Spleen (tissue), 11 donors: ENCODE measurements around the gene HRC. TPM values are rescaled to one million over a fixed set of nuclear protein-coding genes. Genes with fewer than 3 reads are reported as not detected.
A peak's percentile ranks its signal among the peaks of the same experiment; 100 is the strongest.
"Not testable (repeated sequence)": the region's sequence is repeated elsewhere in the genome, so short reads cannot be mapped to it uniquely, and the experiment has no call there.

Source experiments
- DNase-seq: peaks from one replicate; pipeline ENCODE4 v3.0.0-alpha.2; 2020
- H3K27ac ChIP-seq, 8 donors: fragments of 200-600 bp; sonication (generic) in 7 of 8; 1 replicate in 4 of 8; 2 replicates in 4 of 8; pipeline versions ENCODE4 v1.5.0 to v1.8.0; 2016 to 2021; ENCODE audit warnings: inconsistent platforms in 4 of 8, mild to moderate bottlenecking in 4 of 8, moderate library complexity in 1 of 8
- H3K27me3 ChIP-seq, 7 donors: fragments of 200-600 bp; sonication (generic) in 6 of 7; replicated peaks in 1 of 7; 1 replicate in 4 of 7; 2 replicates in 3 of 7; pipeline versions ENCODE4 v1.5.0 to v1.8.0; 2016 to 2021; ENCODE audit warnings: inconsistent platforms in 3 of 7, mild to moderate bottlenecking in 1 of 7
- H3K36me3 ChIP-seq, 6 donors: fragments of 200-600 bp; sonication (generic) in 5 of 6; 1 replicate in 4 of 6; 2 replicates in 2 of 6; pipeline versions ENCODE4 v1.5.0 to v1.8.0; 2016 to 2021; ENCODE audit warnings: inconsistent platforms in 2 of 6
- H3K4me1 ChIP-seq, 6 donors: fragments of 200-600 bp; sonication (generic) in 5 of 6; 1 replicate in 3 of 6; 2 replicates in 3 of 6; pipeline versions ENCODE4 v1.5.0 to v1.8.0; 2016 to 2021; ENCODE audit warnings: inconsistent platforms in 3 of 6
- H3K4me3 ChIP-seq, 8 donors: fragments of 200-600 bp; sonication (generic) in 7 of 8; 1 replicate in 4 of 8; 2 replicates in 4 of 8; pipeline versions ENCODE4 v1.5.0 to v1.8.0; 2016 to 2021; ENCODE audit warnings: inconsistent platforms in 4 of 8, mild to moderate bottlenecking in 4 of 8, moderate library complexity in 2 of 8
- H3K9me3 ChIP-seq, 8 donors: fragments of 200-600 bp; sonication (generic) in 7 of 8; 1 replicate in 4 of 8; 2 replicates in 4 of 8; pipeline versions ENCODE4 v1.5.0 to v1.8.0; 2016 to 2021; ENCODE audit warnings: inconsistent platforms in 4 of 8
- POLR2A ChIP-seq, 3 donors: fragments of 450-650 bp; IDR thresholded peaks; one replicate each; pipeline ENCODE4 v1.5.1; 2017; ENCODE audit warnings: antibody characterized with exemption in 3 of 3, mild to moderate bottlenecking in 1 of 3
- POLR2AphosphoS5 ChIP-seq, 3 donors: sonication (generic); formaldehyde crosslinking; IDR thresholded peaks; one replicate each; pipeline ENCODE4 v1.5.1; 2017; ENCODE audit warnings: antibody characterized with exemption in 3 of 3
- WGBS, 5 donors: extraction: QIAGEN DNeasy Blood & Tissue Kit in 3 of 5; methylation state at CpG; one replicate each; pipeline versions ENCODE4 v1.1.5 to v1.1.7; 2013 to 2018; 5-methylcytosine and 5-hydroxymethylcytosine counted together
- intact Hi-C: fragments of 100-400 bp; cut with DNase I; formaldehyde crosslinking; loops from one replicate; pipeline ENCODE4 v1.15.0; 2023; ENCODE audit warnings: low total_unique reads
- polyA plus RNA-seq, 3 donors: library from polyadenylated mRNA; stranded (reverse); fragments of 200-250 nt; gene quantifications; one replicate each; pipeline ENCODE4 v1.2.1, GENCODE V29; 2013
- total RNA-seq, 7 donors: library from RNA; depleted of rRNA in 3 of 7; stranded (reverse); fragments of >200 nt in 3 of 7; fragmentation: NEBNext Ultra II Directional in 4 of 7; extraction: Animal tissue kit (Norgen Biotek cat#: 25700) in 4 of 7; gene quantifications; one replicate each; pipeline versions ENCODE4 v1.1.0 to v1.2.1, GENCODE V29; 2016 to 2021
- TF ChIP-seq, protein P1 (sequence below), 11 experiments: fragments of 200-600 bp in 7 of 11; fragments of 450-650 bp in 4 of 11; sonication (generic) in 4 of 11; IDR thresholded peaks in 8 of 11; conservative IDR thresholded peaks in 3 of 11; 1 replicate in 7 of 11; 2 replicates in 4 of 11; pipeline versions ENCODE4 v1.4.0 to v1.8.0; 2016 to 2021; ENCODE audit warnings: antibody characterized with exemption in 11 of 11, inconsistent platforms in 4 of 11, mild to moderate bottlenecking in 1 of 11
- donor health status: healthy with polysubstance abuse.
- donor health status: DM: no; HTN: no; CAD: no; lungs with moderate emphysema.
- donor health status: DM: no; HTN: no; CAD: no.
- donor health status: Bipolar disorder and iron deficiency.
- donor health status: healthy.
- donor health status: DM: no; HTN: no; CAD: no.
- donor health status: DM: yes; HTN: yes; CAD: no.

HRC gene
- total and polyA plus RNA-seq, 10 donors, result 0.07 to 0.47 (median 0.27) TPM; not detected in 5

DNA sequence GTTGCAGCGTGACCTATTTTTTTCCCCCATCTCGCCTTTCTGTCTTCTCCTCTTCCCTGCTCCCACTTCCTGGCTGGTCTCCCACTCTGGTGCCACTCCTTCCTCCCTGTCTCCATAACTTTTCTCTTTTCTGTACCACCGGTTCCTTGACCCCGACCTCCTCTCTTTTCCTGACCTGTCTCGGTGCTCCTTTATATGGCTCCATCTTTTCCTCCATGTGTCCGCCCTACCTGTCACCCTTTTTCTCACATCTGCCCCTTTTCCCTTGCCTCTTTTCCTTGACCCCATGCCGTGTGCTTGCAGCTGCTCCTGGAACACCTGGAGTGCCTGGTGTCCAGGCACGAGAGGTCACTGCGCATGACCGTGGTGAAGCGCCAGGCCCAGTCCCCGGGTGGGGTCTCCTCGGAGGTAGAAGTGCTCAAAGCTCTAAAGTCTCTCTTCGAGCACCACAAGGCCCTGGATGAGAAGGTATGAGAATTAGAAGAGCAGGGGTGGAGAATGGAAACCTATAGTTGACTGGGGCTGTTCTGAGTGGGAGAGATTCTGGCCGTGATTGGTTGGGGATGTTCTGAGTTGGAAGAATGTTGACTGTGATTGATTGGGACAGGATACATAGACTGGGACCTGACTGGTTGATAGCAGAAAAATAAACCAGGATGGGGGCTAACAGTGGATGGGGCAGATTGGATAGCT lies 26.5 kb downstream of the HRC start:
- intact Hi-C loops, result no loop called here
- H3K4me3 ChIP-seq, result peak overlapping the region in 6 of 8 donors; percentile 26 to 69 (median 38)

GRCh38 chr19:49127674-49128544 lies 27.3 kb downstream of the HRC start:
- DNase-seq, result peak; percentile 97
- intact Hi-C loops, result no loop called here
- 4 to 7% (median 5%) methylated on average over 28 to 63 of the region's 63 CpGs for WGBS, 5 donors
- peak overlapping the region in 7 of 8 donors; percentile 24 to 77 (median 67) for H3K27ac ChIP-seq
- TF ChIP-seq, protein P1, sequence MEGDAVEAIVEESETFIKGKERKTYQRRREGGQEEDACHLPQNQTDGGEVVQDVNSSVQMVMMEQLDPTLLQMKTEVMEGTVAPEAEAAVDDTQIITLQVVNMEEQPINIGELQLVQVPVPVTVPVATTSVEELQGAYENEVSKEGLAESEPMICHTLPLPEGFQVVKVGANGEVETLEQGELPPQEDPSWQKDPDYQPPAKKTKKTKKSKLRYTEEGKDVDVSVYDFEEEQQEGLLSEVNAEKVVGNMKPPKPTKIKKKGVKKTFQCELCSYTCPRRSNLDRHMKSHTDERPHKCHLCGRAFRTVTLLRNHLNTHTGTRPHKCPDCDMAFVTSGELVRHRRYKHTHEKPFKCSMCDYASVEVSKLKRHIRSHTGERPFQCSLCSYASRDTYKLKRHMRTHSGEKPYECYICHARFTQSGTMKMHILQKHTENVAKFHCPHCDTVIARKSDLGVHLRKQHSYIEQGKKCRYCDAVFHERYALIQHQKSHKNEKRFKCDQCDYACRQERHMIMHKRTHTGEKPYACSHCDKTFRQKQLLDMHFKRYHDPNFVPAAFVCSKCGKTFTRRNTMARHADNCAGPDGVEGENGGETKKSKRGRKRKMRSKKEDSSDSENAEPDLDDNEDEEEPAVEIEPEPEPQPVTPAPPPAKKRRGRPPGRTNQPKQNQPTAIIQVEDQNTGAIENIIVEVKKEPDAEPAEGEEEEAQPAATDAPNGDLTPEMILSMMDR (IDR thresholded peaks at IDR 0.05 in 8 of 11, conservative IDR thresholded peaks at IDR 0.05 in 3 of 11), result peak in 5 of 11 experiments; percentile 28 to 43 (median 37)
- TF ChIP-seq POLR2A (IDR thresholded peaks at IDR 0.05) (no peak), POLR2AphosphoS5 (IDR thresholded peaks at IDR 0.05) (peak; percentile 62 to 82 (median 73))
- peak overlapping the region in 7 of 8 donors; percentile 23 to 69 (median 36) for H3K4me3 ChIP-seq
- H3K36me3 ChIP-seq, result no peaks in the 10 kb centered on the region
- H3K9me3 ChIP-seq, result no peaks in the 10 kb centered on the region
- peaks cover 0 to 20% (median 16%) of the 10 kb centered on the region in 6 donors for H3K4me1 ChIP-seq
- peaks cover 0 to 5% (median 0%) of the 10 kb centered on the region in 7 donors for H3K27me3 ChIP-seq

More for the DNA sequence above, 26.5 kb downstream of the HRC start:
- Histone ChIP-seq H3K9me3 (no peaks in the 10 kb centered on the region), H3K36me3 (no peaks in the 10 kb centered on the region), H3K4me1 (peaks cover 0 to 28% (median 22%) of the 10 kb centered on the region in 6 donors), H3K27ac (peak overlapping the region in 6 of 8 donors; percentile 24 to 77 (median 70)), H3K27me3 (peaks cover 0 to 13% (median 2%) of the 10 kb centered on the region in 7 donors)
- WGBS, 5 donors, result 43 to 72% (median 65%) methylated on average over 15 of the region's 15 CpGs
- TF ChIP-seq POLR2A (IDR thresholded peaks at IDR 0.05), result no peak
- DNase-seq, result no peak

- intact Hi-C loops, H3K36me3 ChIP-seq, DNase-seq: not testable (repeated sequence)
Observed at GRCh38 chr19:49127225-49127624, 28.0 kb downstream of the HRC start.

GRCh38 chr19:49126575-49126974 lies 28.6 kb downstream of the HRC start:
- intact Hi-C loops, result no loop called here
- no peak for DNase-seq
- no peaks in the 10 kb centered on the region for H3K9me3 ChIP-seq
- no peak overlapping the region for H3K4me3 ChIP-seq
- peaks cover 0 to 2% (median 0%) of the 10 kb centered on the region in 7 donors for H3K27me3 ChIP-seq
- H3K36me3 ChIP-seq, result no peaks in the 10 kb centered on the region
- TF ChIP-seq, protein P1 (IDR thresholded peaks at IDR 0.05 in 8 of 11, conservative IDR thresholded peaks at IDR 0.05 in 3 of 11), result no peak
- TF ChIP-seq POLR2AphosphoS5 (IDR thresholded peaks at IDR 0.05) (no peak), POLR2A (IDR thresholded peaks at IDR 0.05) (no peak)
- H3K27ac ChIP-seq, result no peak overlapping the region
- 71 to 85% (median 78%) methylated on average over 4 of the region's 4 CpGs for WGBS, 5 donors
- H3K4me1 ChIP-seq, result peaks cover 0 to 19% (median 16%) of the 10 kb centered on the region in 6 donors

More at GRCh38 chr19:49127225-49127624, 28.0 kb downstream of the HRC start:
- WGBS, 5 donors, result 90 to 100% (median 96%) methylated on average over 12 of the region's 12 CpGs
- not testable (repeated sequence) for H3K27ac ChIP-seq, H3K27me3 ChIP-seq, H3K9me3 ChIP-seq
- Histone ChIP-seq H3K4me3 (peak overlapping the region in 3 of 8 donors; percentile 32 to 69 (median 36)), H3K4me1 (peaks cover 0 to 19% (median 16%) of the 10 kb centered on the region in 6 donors)
